ENCODE results near the gene PREB.

GRCh38 chr2:27177441-27178351 lies 43.3 kb upstream of the PREB start:
- TF ChIP-seq CTCF (IDR thresholded peaks at IDR 0.05 in 4 of 5, conservative IDR thresholded peaks at IDR 0.05 in 1 of 5) (no peak), POLR2A (IDR thresholded peaks at IDR 0.05) (no peak)
